Prostate gland (tissue), 2 donors: ENCODE results near the gene PLCB3.

ENCODE experiments used
- CTCF ChIP-seq, 4 experiments: fragments of 200-600 bp in 2 of 4; fragments of 450-650 bp in 2 of 4; sonication (generic) in 2 of 4; IDR thresholded peaks; 1 replicate in 3 of 4; 2 replicates in 1 of 4; pipeline ENCODE4 v1.5.1; 2016 to 2019; ENCODE audit warnings: antibody characterized with exemption in 4 of 4, mild to moderate bottlenecking in 2 of 4, moderate library complexity in 2 of 4
- POLR2A ChIP-seq: fragments of 450-650 bp; IDR thresholded peaks from one replicate; pipeline ENCODE4 v1.6.1; 2016; ENCODE audit warnings: antibody characterized with exemption, mild to moderate bottlenecking

GRCh38 chr11:64218628-64219353, 32.5 kb upstream of the PLCB3 start:
- TF ChIP-seq CTCF (IDR thresholded peaks at IDR 0.05): no peak
- TF ChIP-seq POLR2A: no peak
